ENCODE data around the gene ATOX1. TPM values are rescaled to one million over a fixed set of nuclear protein-coding genes. Genes with fewer than 3 reads are reported as not detected.

Gene ATOX1
- total RNA-seq, 2 experiments from 2014 or later = 58.2 to 92.5 TPM

DNA sequence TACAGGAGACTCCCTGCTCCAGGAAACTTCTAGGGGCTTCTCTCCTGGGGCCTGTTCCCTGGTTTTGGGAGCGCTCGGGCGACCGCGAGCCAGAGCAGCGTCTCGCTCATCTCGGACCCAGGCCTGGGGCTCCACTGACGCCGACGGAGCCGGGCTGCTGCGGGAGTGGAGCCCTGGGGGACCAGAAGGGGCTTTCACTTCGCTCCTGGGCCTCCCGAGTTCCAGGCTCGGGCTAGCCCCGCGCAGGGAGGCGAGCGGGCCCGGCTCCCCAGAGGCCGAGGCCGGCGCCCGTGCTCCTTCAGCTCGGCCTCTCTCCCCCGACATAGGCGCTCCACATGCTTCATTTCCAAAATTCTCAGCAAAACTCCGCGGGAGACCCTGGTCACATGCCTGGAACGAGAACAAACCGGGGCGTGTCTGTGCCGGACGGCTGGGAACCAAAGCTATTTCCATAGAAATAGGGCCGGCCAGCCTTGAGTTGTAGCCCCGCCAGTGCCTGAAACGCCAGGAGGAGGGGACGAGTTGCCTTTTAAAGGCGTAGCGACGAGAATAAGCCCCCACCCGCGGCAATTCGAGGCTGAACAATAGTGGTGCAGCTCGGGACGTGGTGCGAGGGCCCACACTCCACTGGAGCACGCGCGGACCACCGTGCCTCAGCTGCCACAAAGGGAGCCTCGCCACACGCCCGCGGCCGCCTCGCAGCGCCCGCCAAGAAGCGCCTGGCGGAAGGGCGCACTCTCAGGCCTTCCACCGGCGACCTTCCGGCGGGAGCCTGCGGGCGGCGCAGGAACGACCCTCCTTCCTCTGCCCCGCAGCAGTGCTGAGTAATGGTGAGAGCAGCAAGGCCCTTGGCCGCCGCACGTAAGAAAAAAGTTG, 12.2 kb upstream of the ATOX1 start:
- Histone ChIP-seq H3K4me1 (ENCODE audit: insufficient read depth, low read length, poor library complexity, severe bottlenecking) (peaks cover 29% of the 10 kb centered on the region), H3K79me2 (ENCODE audit: insufficient read depth, low read depth, low read length) (peaks cover 41% of the 10 kb centered on the region), H3K9me2 (ENCODE audit: insufficient read depth, low read length) (no peaks in the 10 kb centered on the region), H3K4me3 (ENCODE audit: low read depth, low read length, poor library complexity, severe bottlenecking) (peak overlapping the region; percentile 69), H3K27ac (ENCODE audit: low read depth, low read length, poor library complexity, severe bottlenecking) (peak overlapping the region; percentile 87), H3K9me3 (ENCODE audit: low read length) (no peaks in the 10 kb centered on the region), H3K36me3 (ENCODE audit: insufficient read depth, low read length) (peaks cover 35% of the 10 kb centered on the region), H4K20me1 (ENCODE audit: insufficient read depth, low read length) (peaks cover 34% of the 10 kb centered on the region), H3K4me2 (ENCODE audit: low read length) (peak overlapping the region; percentile 97), H2AFZ (ENCODE audit: low read length) (peak overlapping the region; percentile 73)
- intact Hi-C loops (cut with micrococcal nuclease; ENCODE audit: unreplicated experiment) = loop anchor here (1.0 to 5.0 kb wide), 3 partner anchors 111 to 558 kb away; partner anchors contain the start of gene GM2A
- peak; percentile 87 for DNase-seq (ENCODE audit: low spot score)
- CTCF ChIA-PET (ENCODE audit: unreplicated experiment) = interaction anchor here (1.3 to 2.1 kb wide), 2 partner anchors 14 kb away, joined by 3 to 4 read pairs; no protein-coding TSS in a partner anchor
- POLR2A ChIA-PET = interaction anchor here (0.5 to 7.8 kb wide), 9 partner anchors 11 to 1747 kb away, joined by 3 to 69 read pairs (median 4); partner anchors contain the start of genes ATOX1 and GM2A
- TF ChIP-seq, protein P1, sequence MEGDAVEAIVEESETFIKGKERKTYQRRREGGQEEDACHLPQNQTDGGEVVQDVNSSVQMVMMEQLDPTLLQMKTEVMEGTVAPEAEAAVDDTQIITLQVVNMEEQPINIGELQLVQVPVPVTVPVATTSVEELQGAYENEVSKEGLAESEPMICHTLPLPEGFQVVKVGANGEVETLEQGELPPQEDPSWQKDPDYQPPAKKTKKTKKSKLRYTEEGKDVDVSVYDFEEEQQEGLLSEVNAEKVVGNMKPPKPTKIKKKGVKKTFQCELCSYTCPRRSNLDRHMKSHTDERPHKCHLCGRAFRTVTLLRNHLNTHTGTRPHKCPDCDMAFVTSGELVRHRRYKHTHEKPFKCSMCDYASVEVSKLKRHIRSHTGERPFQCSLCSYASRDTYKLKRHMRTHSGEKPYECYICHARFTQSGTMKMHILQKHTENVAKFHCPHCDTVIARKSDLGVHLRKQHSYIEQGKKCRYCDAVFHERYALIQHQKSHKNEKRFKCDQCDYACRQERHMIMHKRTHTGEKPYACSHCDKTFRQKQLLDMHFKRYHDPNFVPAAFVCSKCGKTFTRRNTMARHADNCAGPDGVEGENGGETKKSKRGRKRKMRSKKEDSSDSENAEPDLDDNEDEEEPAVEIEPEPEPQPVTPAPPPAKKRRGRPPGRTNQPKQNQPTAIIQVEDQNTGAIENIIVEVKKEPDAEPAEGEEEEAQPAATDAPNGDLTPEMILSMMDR (conservative IDR thresholded peaks at IDR 0.05; ENCODE audit: low read length) = peak; percentile 46; the same call in 1 of the 2 replicates
- no peak for TF ChIP-seq EZH2phosphoT487 (IDR thresholded peaks at IDR 0.05; ENCODE audit: borderline replicate concordance, low read depth, low read length)
- TSS peak; percentile 86 for BruUV-seq (replicated peaks)

DNA sequence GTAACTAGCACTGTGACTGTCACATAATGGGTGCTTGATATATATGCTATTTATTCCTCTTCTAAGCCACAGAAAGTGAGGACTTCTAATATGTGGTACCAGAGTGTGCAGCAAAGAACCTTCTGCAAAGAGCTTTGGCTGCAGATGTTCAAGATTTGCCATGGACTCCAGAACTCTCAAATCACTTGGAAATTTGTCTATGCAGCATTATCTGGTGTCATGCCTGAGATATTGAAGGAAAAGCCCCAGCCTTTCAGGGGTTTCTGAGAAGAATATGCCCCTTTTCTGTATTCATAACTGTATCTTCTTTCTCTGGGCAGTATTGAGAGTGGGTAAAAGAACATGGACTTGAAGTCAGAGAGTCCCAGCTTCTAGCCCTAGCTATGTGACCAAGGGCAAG, 8.5 kb upstream of the ATOX1 start:
- ChIA-PET POLR2A (interaction anchor here (0.9 kb wide), 1 partner anchor 9 kb away, joined by 3 read pairs; no protein-coding TSS in a partner anchor), CTCF (ENCODE audit: unreplicated experiment) (no interaction called here)
- Histone ChIP-seq H3K4me3 (ENCODE audit: low read depth, low read length, poor library complexity, severe bottlenecking) (no peak overlapping the region), H3K36me3 (ENCODE audit: insufficient read depth, low read length) (no peaks in the 10 kb centered on the region), H2AFZ (ENCODE audit: low read length) (no peak overlapping the region), H3K79me2 (ENCODE audit: insufficient read depth, low read depth, low read length) (peaks cover 5% of the 10 kb centered on the region; the same call in 1 of the 2 replicates), H3K4me1 (ENCODE audit: insufficient read depth, low read length, poor library complexity, severe bottlenecking) (peaks cover 14% of the 10 kb centered on the region), H3K9me3 (ENCODE audit: low read length) (no peaks in the 10 kb centered on the region), H3K4me2 (ENCODE audit: low read length) (no peak overlapping the region), H3K9me2 (ENCODE audit: insufficient read depth, low read length) (no peaks in the 10 kb centered on the region), H3K27ac (ENCODE audit: low read depth, low read length, poor library complexity, severe bottlenecking) (no peak overlapping the region), H4K20me1 (ENCODE audit: insufficient read depth, low read length) (no peaks in the 10 kb centered on the region)
- TF ChIP-seq, protein P1 (conservative IDR thresholded peaks at IDR 0.05; ENCODE audit: low read length) = no peak
- TF ChIP-seq EZH2phosphoT487 (IDR thresholded peaks at IDR 0.05; ENCODE audit: borderline replicate concordance, low read depth, low read length) = no peak
- intact Hi-C loops (cut with micrococcal nuclease; ENCODE audit: unreplicated experiment) = no loop called here
- no TSS peak for BruUV-seq (replicated peaks)
- no peak for DNase-seq (ENCODE audit: low spot score)

Data from OCI-LY7 (cell line).